DND-41 (cell line): Measurements from ENCODE around the gene TSPAN7.

Source experiments
- ATAC-seq: fragments of 200-7000 bp; cut with Tn5 transposase; 3 replicates; pipeline ENCODE4 v1.9.1; 2021; ENCODE audit warnings: low read depth; ENCODE audit not compliant: insufficient read depth
- DNase-seq: peaks from one replicate; pipeline ENCODE4 v3.0.0-alpha.2; 2020
- H2AFZ ChIP-seq: 2 replicates; pipeline ENCODE4 v1.6.0; 2012; ENCODE audit warnings: low read depth, low read length
- H3K27ac ChIP-seq: 2 replicates; pipeline ENCODE4 v1.5.1; 2012; ENCODE audit warnings: low read length, inconsistent platforms
- H3K27me3 ChIP-seq: fragments of 200-600 bp; sonication (generic); 2 replicates; pipeline ENCODE4 v1.6.0; 2012; ENCODE audit warnings: low read length, mild to moderate bottlenecking, inconsistent platforms; ENCODE audit not compliant: insufficient read depth, poor library complexity
- H3K36me3 ChIP-seq: 2 replicates; pipeline ENCODE4 v1.5.1; 2012; ENCODE audit warnings: low read length, inconsistent platforms; ENCODE audit not compliant: insufficient read depth
- H3K4me1 ChIP-seq: 2 replicates; pipeline ENCODE4 v1.5.1; 2012; ENCODE audit warnings: mild to moderate bottlenecking, low read length; ENCODE audit not compliant: insufficient read depth
- H3K4me2 ChIP-seq: 2 replicates; pipeline ENCODE4 v1.6.0; 2012; ENCODE audit warnings: mild to moderate bottlenecking, moderate library complexity, low read length, inconsistent platforms; ENCODE audit not compliant: insufficient read depth
- H3K4me3 ChIP-seq, 2 experiments: fragments of 200-600 bp in 1 of 2; shearing (Covaris generic) in 1 of 2; 2 replicates each; pipeline ENCODE4 v1.5.1; 2012 to 2016; ENCODE audit warnings: inconsistent platforms in 2 of 2, low read length in 2 of 2, mild to moderate bottlenecking in 2 of 2, low read depth in 1 of 2, moderate library complexity in 1 of 2
- H3K79me2 ChIP-seq: 2 replicates; pipeline ENCODE4 v1.6.0; 2012; ENCODE audit warnings: low read length, inconsistent platforms; ENCODE audit not compliant: insufficient read depth
- H3K9ac ChIP-seq: 2 replicates; pipeline ENCODE4 v1.6.0; 2012; ENCODE audit warnings: low read depth, mild to moderate bottlenecking, inconsistent platforms, low read length, moderate library complexity
- H3K9me3 ChIP-seq: 2 replicates; pipeline ENCODE4 v1.5.1; 2012; ENCODE audit warnings: low read length, moderate library complexity, mild to moderate bottlenecking, inconsistent platforms; ENCODE audit not compliant: insufficient read depth, severe bottlenecking
- H4K20me1 ChIP-seq: 2 replicates; pipeline ENCODE4 v1.6.0; 2012; ENCODE audit warnings: low read length; ENCODE audit not compliant: insufficient read depth
- CTCF ChIP-seq: IDR thresholded peaks from 2 replicates; pipeline ENCODE4 v1.5.1; 2012; ENCODE audit warnings: borderline replicate concordance, low read length, moderate library complexity, mild to moderate bottlenecking; ENCODE audit not compliant: poor library complexity, severe bottlenecking; ENCODE audit errors: extremely low read depth
- EZH2 ChIP-seq: IDR thresholded peaks from 3 replicates; pipeline ENCODE4 v1.6.1; 2012; ENCODE audit warnings: borderline replicate concordance, low read depth, mild to moderate bottlenecking, moderate library complexity, low read length, inconsistent platforms; ENCODE audit not compliant: severe bottlenecking

Gene TSPAN7

GRCh38 chrX:38599796-38600755, 38.7 kb downstream of the TSPAN7 start:
- no peak overlapping the region for H3K27ac ChIP-seq

GRCh38 chrX:38601866-38602265, 40.5 kb downstream of the TSPAN7 start:
- Histone ChIP-seq H3K9me3 (no peaks in the 10 kb centered on the region), H3K4me3 (no peak overlapping the region), H3K79me2 (no peaks in the 10 kb centered on the region), H3K27me3 (no peaks in the 10 kb centered on the region), H2AFZ (no peak overlapping the region), H3K36me3 (no peaks in the 10 kb centered on the region), H3K9ac (no peak overlapping the region), H3K4me2 (no peak overlapping the region), H3K27ac (no peak overlapping the region), H3K4me1 (no peaks in the 10 kb centered on the region; the same call in 1 of the 2 replicates), H4K20me1 (no peaks in the 10 kb centered on the region)
- ATAC-seq (no peak), DNase-seq (no peak)
- TF ChIP-seq EZH2 (no peak), CTCF (no peak)

More at GRCh38 chrX:38599796-38600755, 38.7 kb downstream of the TSPAN7 start:
- Histone ChIP-seq H3K27me3 (no peaks in the 10 kb centered on the region), H3K4me3 (no peak overlapping the region), H3K4me2 (no peak overlapping the region), H3K79me2 (no peaks in the 10 kb centered on the region), H2AFZ (no peak overlapping the region), H3K9ac (no peak overlapping the region), H3K4me1 (peaks cover 15% of the 10 kb centered on the region), H3K36me3 (no peaks in the 10 kb centered on the region), H3K9me3 (no peaks in the 10 kb centered on the region), H4K20me1 (no peaks in the 10 kb centered on the region)
- no peak for ATAC-seq
- no peak for TF ChIP-seq CTCF
- TF ChIP-seq EZH2 = no peak
- DNase-seq = no peak

- H3K9ac ChIP-seq = no peak overlapping the region
- no peak overlapping the region for H3K27ac ChIP-seq
- H3K36me3 ChIP-seq = no peaks in the 10 kb centered on the region
- no peak overlapping the region for H3K4me2 ChIP-seq
- DNase-seq (no peak), ATAC-seq (no peak)
- peaks cover 10% of the 10 kb centered on the region; the same call in 1 of the 2 replicates for H3K4me1 ChIP-seq
- no peak overlapping the region for H2AFZ ChIP-seq
- no peaks in the 10 kb centered on the region for H3K9me3 ChIP-seq
- H3K79me2 ChIP-seq = no peaks in the 10 kb centered on the region
- TF ChIP-seq EZH2 (no peak), CTCF (no peak)
- H3K4me3 ChIP-seq = no peak overlapping the region
- H3K27me3 ChIP-seq = no peaks in the 10 kb centered on the region
- no peaks in the 10 kb centered on the region for H4K20me1 ChIP-seq
Measured at GRCh38 chrX:38606821-38607220, 45.5 kb downstream of the TSPAN7 start.
